ENCODE results near the gene FGF1. TPM values are rescaled to one million over a fixed set of nuclear protein-coding genes. Genes with fewer than 3 reads are reported as not detected.

The FGF1 gene
- polyA plus RNA-seq, 3 donors: not detected

GRCh38 chr5:142626786-142627185 lies 59.1 kb downstream of the FGF1 start:
- Mint-ChIP-seq H3K27ac (no peak overlapping the region), H3K4me1 (no peaks in the 10 kb centered on the region), H3K36me3 (no peaks in the 10 kb centered on the region), H3K4me3 (no peak overlapping the region), H3K27me3 (ENCODE audit: low read depth in 3 of 3) (peaks cover 1 to 3% (median 2%) of the 10 kb centered on the region in 3 donors), H3K9me3 (no peaks in the 10 kb centered on the region)
- no peak for TF ChIP-seq CTCF (IDR thresholded peaks at IDR 0.05)
- no peaks in the 10 kb centered on the region for H3K9me3 ChIP-seq (replicated peaks in 1 of 2; ENCODE audit: control insufficient read depth in 1 of 2, insufficient read depth in 1 of 2, low read length in 2 of 2)
- no peaks in the 10 kb centered on the region for H3K27me3 ChIP-seq (ENCODE audit: control insufficient read depth in 2 of 2, insufficient read depth in 2 of 2, low read length in 2 of 2)
- DNase-seq: no peak
- no peaks in the 10 kb centered on the region for H3K4me1 ChIP-seq (ENCODE audit: control insufficient read depth in 1 of 2, insufficient read depth in 2 of 2, low read length in 2 of 2)
- H3K4me2 ChIP-seq (replicated peaks; ENCODE audit: extremely low read depth, low read length, poor library complexity, severe bottlenecking): no peak overlapping the region
- H3K79me2 ChIP-seq (ENCODE audit: insufficient read depth, low read length): no peaks in the 10 kb centered on the region
- H3K4me3 ChIP-seq (replicated peaks in 1 of 3; ENCODE audit: low read depth in 2 of 3, low read length in 3 of 3): no peak overlapping the region
- H4K20me1 ChIP-seq (ENCODE audit: insufficient read depth, low read length): no peaks in the 10 kb centered on the region
- intact Hi-C loops (cut with micrococcal nuclease): no loop called here
- H3K9ac ChIP-seq (ENCODE audit: insufficient read depth, low read length, poor library complexity, severe bottlenecking): no peak overlapping the region
- no peaks in the 10 kb centered on the region for H3K36me3 ChIP-seq (replicated peaks in 1 of 2; ENCODE audit: control insufficient read depth in 1 of 2, insufficient read depth in 2 of 2, low read length in 2 of 2)
- H2AFZ ChIP-seq (ENCODE audit: insufficient read depth, low read depth, low read length, poor library complexity, severe bottlenecking): no peak overlapping the region
- H3K27ac ChIP-seq (ENCODE audit: low read depth in 1 of 2, low read length in 2 of 2): no peak overlapping the region
- WGBS (ENCODE audit: insufficient coverage): 80% methylated on average over 1 of the region's 2 CpGs

- Histone ChIP-seq H3K79me2 (ENCODE audit: insufficient read depth, low read length) (no peaks in the 10 kb centered on the region), H3K9ac (ENCODE audit: insufficient read depth, low read length, poor library complexity, severe bottlenecking) (no peak overlapping the region), H3K27ac (ENCODE audit: low read depth in 1 of 2, low read length in 2 of 2) (no peak overlapping the region), H3K27me3 (ENCODE audit: control insufficient read depth in 2 of 2, insufficient read depth in 2 of 2, low read length in 2 of 2) (no peaks in the 10 kb centered on the region), H4K20me1 (ENCODE audit: insufficient read depth, low read length) (no peaks in the 10 kb centered on the region), H3K9me3 (replicated peaks in 1 of 2; ENCODE audit: control insufficient read depth in 1 of 2, insufficient read depth in 1 of 2, low read length in 2 of 2) (no peaks in the 10 kb centered on the region), H3K4me2 (replicated peaks; ENCODE audit: extremely low read depth, low read length, poor library complexity, severe bottlenecking) (no peak overlapping the region), H2AFZ (ENCODE audit: insufficient read depth, low read depth, low read length, poor library complexity, severe bottlenecking) (no peak overlapping the region), H3K4me1 (ENCODE audit: control insufficient read depth in 1 of 2, insufficient read depth in 2 of 2, low read length in 2 of 2) (no peaks in the 10 kb centered on the region), H3K36me3 (replicated peaks in 1 of 2; ENCODE audit: control insufficient read depth in 1 of 2, insufficient read depth in 2 of 2, low read length in 2 of 2) (no peaks in the 10 kb centered on the region), H3K4me3 (replicated peaks in 1 of 3; ENCODE audit: low read depth in 2 of 3, low read length in 3 of 3) (no peak overlapping the region)
- peaks cover 1 to 3% (median 2%) of the 10 kb centered on the region in 3 donors for H3K27me3 Mint-ChIP-seq (ENCODE audit: low read depth in 3 of 3)
- DNase-seq: no peak
- WGBS (ENCODE audit: insufficient coverage): 0% methylated on average over 1 of the region's 3 CpGs
- no peaks in the 10 kb centered on the region for H3K4me1 Mint-ChIP-seq
- no peak overlapping the region for H3K27ac Mint-ChIP-seq
- intact Hi-C loops (cut with micrococcal nuclease): no loop called here
- H3K36me3 Mint-ChIP-seq: no peaks in the 10 kb centered on the region
- no peak for TF ChIP-seq CTCF (IDR thresholded peaks at IDR 0.05)
- H3K9me3 Mint-ChIP-seq: peaks cover 0 to 2% (median 0%) of the 10 kb centered on the region in 7 donors
- no peak overlapping the region for H3K4me3 Mint-ChIP-seq
These were observed 59.8 kb downstream of the FGF1 start for GRCh38 chr5:142626099-142626498.

Measured in CD14-positive monocyte (primary cell).